Islet of Langerhans (tissue), 1 donor: Measurements from ENCODE around the gene RARA.

Experiments
- FAIRE-seq: peaks from one replicate; lab custom pipeline; 2011; peaks lifted over from hg19 to GRCh38; lab: Jason Lieb, UNC

Gene RARA

DNA sequence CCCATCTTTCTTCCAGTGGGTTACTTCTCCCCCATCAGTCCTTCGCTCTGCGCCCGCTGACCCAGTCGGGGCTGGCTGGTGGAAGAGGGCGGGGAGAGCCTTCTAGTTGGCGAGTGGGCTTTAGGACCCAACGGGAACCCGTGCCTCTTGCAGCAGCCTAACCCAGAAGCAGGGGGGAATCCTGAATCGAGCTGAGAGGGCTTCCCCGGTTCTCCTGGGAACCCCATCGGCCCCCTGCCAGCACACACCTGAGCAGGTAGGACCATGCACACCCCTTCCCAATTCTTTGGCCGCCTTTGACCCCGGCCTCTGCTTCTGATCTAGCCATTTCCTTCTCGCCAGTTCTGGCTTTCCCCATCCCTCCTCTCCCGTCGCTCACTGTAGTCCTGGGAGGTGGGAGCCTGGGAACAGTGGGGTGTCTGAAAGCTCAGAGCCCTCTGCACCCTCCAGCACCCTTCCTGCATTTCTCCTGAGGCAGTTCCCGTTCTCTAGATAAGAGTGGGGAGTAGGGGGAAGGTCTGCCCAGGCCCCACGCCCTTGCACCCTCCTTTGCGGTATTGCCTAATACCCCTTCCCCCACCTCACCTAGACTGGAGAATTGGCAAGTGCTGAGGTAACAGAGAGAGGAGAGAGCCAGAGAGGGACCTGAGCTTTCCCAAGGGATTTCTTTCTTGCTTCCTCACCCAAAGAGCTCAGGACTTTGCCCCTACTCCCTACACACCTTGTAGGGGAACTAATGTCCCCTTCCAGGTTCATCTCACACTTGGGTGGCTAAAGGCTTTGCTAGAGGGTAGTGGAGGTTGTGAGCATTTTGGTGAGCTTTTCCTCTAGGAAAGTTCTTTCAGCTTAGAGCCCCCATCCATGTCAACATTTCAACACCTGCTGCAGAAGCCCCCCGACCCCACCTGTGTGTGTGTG lies at the start of gene RARA:
TSS of gene RARA (plus strand) at position 150 of the 918 bp plus-strand sequence. CDS start 22,039 bp downstream, outside the sequence.
- no peak for FAIRE-seq

DNA sequence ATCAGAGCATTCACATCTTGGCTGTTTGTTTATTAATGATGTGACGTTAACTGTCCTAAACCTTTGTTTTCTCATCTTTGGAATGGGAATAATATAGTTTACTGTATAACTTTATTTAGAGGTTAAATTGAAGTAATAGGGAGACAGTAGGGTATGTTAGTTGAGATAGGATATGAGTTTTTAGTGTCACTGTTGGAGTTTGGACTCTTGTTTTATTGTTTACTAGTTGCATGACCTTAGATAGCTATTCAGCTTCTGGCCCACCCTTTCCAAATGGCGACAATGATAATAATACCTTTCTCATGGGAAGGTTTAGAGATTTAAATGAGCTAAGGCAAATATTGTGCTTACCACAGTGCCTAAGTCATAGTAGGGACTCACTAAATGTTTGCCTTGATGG lies 49.5 kb upstream of the RARA start:
- FAIRE-seq = no peak

DNA sequence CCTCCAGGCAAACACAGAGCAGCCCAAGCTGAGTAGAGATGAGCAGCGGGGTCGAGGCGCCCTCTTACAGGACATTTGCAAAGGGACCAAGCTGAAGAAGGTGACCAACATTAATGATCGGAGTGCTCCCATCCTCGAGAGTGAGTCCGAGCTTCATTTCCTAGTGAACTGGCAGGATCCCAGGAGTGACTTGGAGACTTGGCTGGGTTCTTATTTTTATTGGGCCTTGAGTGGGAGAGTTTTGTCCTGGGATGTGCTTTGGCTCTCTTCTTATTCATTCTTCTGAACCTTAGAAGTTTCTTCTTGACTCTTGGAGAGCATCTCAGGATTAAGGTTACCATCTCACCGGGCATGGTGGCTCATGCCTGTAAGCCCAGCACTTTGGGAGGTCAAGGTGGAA lies 48.5 kb upstream of the RARA start:
- FAIRE-seq = no peak

DNA sequence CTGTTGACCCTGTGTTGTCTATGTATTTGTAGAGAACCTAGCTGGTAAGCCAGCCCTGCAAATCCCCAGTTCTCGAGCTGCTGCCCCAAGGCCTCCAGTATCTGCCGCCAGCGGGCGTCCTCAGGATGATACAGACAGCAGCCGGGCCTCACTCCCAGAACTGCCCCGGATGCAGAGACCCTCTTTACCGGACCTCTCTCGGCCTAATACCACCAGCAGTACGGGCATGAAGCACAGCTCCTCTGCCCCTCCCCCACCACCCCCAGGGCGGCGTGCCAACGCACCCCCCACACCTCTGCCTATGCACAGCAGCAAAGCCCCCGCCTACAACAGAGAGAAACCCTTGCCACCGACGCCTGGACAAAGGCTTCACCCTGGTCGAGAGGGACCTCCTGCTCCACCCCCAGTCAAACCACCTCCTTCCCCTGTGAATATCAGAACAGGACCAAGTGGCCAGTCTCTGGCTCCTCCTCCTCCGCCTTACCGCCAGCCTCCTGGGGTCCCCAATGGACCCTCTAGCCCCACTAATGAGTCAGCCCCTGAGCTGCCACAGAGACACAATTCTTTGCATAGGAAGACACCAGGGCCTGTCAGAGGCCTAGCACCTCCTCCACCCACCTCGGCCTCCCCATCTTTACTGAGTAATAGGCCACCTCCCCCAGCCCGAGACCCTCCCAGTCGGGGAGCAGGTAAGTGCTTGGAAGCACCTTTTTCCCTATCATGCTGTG lies 44.4 kb upstream of the RARA start:
- FAIRE-seq = no peak

DNA sequence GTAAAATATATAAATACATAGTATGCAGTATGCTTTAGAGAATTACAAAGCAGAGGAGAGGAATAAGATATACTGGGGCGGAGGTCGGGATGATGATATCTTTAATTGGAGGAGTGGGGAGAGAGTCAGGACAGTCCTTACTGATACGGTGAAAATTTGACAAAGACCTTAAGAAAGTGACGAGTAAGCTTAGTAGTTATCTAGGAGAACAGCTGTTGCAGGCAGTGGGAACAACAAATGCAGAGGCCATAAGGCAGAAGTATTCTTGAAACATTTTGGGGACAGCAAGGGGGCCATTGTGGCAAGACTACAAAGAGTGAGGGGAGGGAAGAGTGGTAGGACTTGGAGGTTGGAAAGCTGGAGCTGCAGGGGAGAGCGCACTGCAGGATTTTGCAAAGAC lies 43.6 kb upstream of the RARA start:
- FAIRE-seq = no peak

DNA sequence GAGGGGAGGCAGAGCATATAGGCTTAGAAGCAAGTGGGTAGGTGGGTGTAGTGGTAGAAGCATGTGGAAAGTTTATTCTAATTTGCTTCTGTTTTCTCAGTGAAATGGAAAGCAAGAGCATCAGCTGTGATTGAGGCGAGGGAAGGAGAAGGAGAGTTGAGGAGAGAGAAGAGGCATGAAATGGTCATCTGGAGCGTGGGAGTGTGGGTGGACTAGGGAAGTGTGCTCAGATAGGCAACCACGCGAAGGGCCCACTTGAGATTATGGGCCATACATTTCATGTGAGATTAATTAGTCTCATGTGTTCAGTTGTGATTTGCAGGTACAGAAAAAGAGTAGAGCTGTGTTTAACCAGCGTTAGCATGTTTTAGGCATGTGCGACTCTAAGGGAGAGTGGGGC lies 42.1 kb upstream of the RARA start:
- FAIRE-seq = no peak

DNA sequence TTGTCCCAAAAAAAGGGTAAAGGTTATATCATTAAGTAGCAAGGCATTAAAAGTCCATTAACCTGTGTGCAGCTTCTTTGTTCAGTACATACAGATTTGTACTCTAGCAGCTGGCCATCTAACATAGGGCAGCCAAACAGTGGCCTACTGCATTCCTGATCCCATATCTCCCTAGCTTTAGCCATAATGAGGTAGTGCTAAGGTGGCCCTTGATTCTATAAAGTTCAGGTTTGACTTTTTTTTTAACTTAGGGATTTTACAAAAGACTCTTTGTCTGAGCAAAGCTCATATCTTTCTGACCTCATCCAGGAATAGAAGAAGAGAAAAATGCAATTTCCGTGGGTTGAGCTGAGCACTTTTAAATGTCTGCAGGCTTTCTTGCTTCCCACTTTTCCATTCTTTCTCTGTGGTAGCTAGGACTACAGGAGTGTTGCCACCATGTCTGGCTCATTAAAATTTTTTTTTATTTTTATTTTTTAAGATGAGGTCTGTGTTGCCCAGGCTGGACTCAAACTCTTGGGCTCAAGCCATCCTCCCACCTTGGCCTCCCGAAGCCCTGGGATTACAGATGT lies 40.8 kb upstream of the RARA start:
- no peak for FAIRE-seq

DNA sequence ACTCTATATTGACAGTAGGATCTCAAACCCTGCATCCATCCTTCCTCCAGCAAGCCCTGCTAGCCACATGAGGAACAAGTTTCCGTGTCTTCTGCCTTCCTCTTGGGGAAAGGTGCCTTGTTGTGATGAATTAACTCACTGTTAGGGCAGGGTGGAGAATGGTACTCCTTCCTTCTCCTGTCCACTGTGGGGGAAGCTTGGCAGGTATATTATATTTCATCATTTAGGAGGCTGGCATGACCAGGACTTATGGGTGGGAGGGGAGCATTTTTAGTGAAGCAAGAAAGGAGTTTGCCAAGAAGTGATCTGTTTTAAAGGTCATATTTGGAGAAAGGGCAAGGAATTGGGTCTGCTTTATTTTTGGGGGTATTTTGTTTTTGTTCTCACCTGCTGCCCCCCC lies 30.6 kb upstream of the RARA start:
- no peak for FAIRE-seq

DNA sequence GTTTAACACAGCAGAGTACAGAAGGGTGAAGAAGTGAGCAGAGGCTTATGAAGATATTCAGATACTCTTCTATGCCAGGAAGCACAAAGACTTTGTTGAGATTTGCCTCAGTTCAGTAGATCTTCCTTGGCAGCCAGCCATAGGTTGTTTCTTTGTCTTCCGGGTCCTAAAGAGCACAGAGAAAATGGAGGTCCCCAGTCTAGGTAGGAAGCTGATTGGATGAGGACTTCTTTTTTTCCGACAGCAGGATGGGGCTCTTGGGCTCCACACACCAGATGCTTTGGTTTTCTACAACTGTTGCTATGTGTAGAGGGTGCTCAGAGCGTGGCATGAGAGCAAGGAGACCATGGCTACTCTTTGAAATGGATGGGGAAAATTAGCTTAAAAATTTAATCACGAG lies 29.6 kb upstream of the RARA start:
- FAIRE-seq = no peak

DNA sequence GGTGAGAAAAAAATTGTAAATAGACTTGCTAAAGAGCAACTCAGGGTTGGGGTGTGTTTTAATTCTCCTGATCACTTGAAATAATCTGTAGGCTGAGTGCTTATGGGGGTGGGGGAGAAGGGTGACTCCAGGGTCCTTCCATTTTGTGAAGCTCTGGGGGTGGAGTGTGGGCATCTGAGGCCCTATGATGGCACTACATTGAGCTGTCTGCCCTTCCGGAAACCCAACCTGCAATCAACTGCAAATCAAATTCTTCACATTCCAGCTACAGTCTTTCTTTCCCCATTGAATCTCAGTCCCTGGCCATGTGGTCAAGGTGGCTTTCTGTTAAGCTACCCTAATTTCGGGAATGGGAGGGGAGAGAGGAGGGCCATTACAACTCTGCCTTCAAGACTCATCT lies 27.3 kb upstream of the RARA start:
- FAIRE-seq = no peak

DNA sequence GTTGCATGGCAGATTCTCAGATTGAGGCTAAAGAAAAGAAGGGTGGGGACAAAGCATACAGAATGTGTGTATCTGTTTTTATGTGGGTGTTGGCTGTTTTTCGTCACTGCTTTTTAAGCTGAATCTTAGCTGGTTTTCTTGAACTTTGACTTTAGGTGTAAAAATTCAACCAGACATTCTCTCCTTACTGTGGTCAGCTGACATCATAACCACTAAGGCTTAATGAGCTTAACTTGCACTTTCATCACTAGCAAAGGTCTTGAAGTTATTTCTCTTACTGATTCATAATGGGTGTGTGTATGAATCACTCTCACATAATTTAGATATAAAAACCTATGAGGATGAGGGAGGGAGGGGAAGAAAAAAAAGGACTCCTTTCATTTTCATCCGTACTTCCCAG lies 25.3 kb upstream of the RARA start:
- no peak for FAIRE-seq

DNA sequence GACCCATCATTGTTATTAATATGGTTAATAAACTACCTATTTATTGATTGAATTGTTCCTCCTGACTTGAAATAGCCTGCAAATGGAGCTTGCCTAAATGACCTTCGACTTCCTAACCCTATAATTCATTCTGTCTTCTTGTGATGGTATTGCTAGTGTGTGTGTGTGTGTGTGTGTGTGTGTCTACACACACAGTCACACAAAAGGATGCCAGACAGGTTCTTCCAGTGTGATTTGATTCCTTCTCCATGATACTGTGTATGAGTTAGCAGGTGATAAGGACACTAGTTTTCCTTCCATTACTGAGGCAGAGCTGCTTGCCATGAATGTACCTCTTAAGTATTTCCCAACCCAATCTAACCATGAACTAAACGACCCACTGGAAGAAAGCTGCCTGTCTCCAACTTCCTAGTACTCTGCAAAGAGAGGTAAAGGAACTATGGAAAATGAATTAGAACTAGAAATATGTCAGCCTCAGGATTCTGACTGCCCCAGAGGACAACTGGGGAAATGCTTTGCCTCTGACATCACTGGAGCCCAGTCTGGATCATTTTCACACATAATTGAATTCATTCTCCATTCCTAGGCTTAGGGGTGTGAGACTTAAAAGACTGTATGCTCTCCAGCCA lies 24.8 kb upstream of the RARA start:
- no peak for FAIRE-seq

DNA sequence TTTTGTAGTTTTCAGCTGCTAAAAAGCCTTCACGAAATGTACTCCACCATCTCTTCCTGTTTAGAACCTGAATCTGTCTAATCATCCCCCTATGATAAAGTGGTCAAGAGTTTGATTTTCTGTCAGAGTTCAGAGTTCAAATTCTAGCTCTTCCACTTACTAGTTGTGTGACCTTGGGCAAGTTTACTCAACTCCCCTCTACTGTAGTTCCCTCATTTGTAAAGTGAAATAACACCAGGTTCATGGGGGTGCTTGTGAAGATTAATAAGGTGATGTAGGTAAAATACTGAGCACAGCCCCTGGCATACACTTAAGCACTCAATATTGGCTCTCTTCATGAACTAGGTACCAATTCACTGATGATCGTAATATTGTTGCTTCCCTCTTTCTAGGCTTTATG lies 22.5 kb upstream of the RARA start:
- FAIRE-seq = no peak

DNA sequence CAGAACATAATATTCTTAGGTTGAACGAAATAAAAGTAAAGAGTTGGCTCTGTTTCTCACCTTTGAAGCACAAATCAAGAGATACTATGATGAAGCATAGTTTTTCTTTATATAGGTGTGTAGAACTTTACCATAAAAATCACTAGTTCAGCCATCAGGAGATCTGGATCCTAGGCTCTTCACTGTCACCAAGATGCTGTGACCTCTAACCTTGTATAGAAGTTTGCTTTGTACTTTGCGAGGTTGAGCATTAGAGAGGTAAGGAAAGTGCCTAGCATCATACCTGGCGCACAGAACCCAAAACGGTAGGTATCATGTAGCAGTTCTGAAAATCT lies 21.9 kb upstream of the RARA start:
- no peak for FAIRE-seq

DNA sequence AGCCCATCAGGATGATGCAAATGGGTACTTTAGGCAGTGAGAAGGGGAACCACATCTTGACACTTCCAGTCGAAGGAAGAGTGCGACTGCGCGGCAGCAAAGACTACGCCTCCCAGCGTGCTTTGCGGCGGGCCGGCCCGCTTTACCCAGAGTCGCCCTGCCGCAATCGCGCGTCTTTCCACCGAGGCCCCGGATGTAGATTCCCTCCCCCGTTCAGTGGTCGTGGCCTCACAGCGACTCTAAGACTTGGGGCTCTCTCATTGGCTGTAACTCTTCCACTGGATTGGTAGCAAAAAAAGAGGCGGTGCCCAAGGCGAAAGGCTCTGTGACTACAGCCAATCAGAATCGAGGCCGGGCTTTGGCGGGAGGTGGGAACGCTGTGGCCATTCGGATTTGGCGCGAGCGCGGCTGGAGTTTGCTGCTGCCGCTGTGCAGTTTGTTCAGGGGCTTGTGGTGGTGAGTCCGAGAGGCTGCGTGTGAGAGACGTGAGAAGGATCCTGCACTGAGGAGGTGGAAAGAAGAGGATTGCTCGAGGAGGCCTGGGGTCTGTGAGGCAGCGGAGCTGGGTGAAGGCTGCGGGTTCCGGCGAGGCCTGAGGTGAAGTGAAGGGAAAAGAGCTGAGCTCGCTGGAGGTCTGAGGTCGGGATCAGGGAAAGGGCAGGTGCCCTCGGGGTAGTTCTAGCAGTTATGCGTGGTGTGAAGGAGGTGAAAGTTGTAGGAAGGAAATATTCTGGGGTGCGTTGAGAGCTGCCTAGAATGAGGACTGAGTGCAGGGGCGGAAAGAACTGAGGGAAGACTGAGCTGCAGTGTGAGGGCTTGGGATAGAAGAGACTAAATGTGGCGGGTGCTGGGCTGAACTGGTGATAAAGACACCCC lies 21.2 kb upstream of the RARA start, which contains the start of gene CDC6:
TSS of gene CDC6 (plus strand) at position 386 of the 876 bp plus-strand sequence. CDS start 1,542 bp downstream, outside the sequence.
- no peak for FAIRE-seq

DNA sequence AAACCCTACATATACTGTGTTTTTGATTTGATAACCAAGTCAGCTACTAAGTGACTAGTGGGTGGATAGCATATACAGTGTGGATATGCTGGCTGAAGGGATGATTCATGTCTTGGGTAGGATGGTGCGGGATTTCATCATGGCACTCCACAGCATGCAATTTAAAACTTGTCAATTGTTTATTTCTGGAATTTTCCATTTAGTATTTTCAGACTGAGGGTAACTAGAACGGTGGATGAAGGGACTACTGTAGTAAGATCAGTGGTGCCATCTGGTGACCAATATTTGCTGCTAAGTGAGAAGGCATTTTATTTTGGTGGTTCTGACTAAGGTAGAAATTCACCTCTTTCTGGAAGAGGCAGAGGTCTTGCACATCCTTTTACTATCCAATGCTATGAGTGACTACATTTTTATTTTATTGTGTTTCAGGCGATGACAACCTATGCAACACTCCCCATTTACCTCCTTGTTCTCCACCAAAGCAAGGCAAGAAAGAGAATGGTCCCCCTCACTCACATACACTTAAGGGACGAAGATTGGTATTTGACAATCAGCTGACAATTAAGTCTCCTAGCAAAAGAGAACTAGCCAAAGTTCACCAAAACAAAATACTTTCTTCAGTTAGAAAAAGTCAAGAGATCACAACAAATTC lies 18.2 kb upstream of the RARA start:
- FAIRE-seq = peak; percentile 69

DNA sequence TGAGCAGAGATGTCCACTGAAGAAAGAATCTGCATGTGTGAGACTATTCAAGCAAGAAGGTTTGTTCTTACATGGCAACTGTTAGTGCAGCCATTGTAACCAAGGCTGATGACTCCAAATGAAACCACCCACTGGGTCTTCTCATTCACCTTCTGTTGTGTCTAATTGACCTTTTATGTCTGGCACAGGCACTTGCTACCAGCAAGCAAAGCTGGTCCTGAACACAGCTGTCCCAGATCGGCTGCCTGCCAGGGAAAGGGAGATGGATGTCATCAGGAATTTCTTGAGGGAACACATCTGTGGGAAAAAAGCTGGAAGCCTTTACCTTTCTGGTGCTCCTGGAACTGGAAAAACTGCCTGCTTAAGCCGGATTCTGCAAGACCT lies 17.7 kb upstream of the RARA start:
- no peak for FAIRE-seq

DNA sequence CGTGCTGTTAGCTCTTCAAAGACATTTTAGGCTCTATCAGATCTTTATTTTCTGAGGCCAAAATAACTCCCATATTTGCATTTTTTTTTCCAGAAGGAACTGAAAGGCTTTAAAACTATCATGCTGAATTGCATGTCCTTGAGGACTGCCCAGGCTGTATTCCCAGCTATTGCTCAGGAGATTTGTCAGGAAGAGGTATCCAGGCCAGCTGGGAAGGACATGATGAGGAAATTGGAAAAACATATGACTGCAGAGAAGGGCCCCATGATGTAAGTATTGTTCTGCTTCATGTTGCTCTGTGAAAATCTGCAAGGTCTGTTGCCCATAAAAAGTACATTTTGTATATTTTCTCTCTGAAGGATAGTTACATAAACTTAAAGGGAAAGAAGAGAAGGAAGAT lies 15.6 kb upstream of the RARA start:
- no peak for FAIRE-seq

DNA sequence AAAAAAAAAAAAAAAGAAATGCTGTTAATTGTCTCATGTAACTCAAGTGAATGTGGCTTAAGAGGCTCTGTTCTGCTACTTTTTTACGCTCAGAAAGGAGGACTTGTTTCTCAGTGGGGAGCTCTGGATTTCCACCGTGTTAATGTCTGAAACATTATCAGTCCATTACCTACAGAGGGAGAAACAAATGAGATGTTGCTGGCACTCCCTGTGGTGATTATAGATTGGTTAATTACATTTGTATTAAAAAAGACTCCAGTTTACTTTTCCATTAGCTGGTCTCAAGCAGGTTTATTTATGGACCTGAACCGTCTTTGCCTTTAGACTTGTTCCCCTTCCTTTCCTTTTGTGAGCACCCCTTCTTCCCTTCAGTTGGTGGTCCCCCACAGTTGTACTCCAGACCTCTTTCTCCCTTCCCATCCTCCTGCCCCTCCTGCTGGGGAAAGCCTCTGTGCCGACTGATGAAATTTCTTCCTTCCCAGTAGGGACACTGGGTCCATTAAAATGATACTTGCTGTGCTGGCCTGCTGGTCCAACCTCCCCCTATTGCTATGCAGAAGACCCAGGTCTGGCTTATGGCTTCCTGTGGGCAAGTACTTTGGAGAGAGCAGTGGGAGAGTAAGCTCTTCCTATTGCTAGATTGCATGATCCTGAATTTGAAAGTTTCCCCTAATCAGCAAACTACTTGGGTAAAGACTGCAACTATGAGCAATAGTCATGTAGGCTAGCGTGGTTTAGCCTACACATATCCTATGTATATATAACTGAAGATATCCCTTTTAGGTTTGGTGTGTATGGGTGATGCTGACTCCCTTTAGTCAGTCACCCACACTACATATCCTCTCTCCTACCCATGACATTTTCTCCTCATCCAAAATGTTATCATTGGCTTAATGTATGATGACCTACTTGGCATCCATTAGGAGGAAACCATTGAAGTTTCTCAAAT lies 13.2 kb upstream of the RARA start:
- no peak for FAIRE-seq

DNA sequence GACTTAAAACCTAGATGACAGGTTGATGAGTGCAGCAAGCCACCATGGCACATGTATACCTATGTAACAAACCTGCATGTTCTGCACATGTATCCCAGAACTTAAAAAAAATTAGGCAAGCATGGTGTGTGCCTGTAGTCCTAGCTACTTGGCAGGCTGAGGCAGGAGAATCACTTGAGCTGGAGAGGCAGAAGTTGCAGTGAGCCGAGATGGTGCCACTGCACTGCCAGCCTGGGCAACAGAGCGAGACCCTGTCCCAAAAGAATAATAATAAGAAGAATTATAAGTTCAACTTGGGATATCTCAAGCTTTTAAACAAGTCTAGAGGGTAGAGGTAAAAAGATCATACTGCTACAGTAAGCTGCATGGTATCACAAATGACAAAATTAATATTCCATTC lies 11.5 kb upstream of the RARA start:
- no peak for FAIRE-seq
